HG02759 (cell line): Measurements from ENCODE around the gene PRR19.
"Not testable (repeated sequence)": the region's sequence is repeated elsewhere in the genome, so short reads cannot be mapped to it uniquely, and the experiment has no call there.

Experiments used
- ATAC-seq: cut with Tn5 transposase; IDR thresholded peaks from one replicate; pipeline ENCODE4 v1.9.1; 2021; ENCODE audit warnings: mild to moderate bottlenecking, moderate library complexity; ENCODE audit not compliant: unreplicated experiment

PRR19 gene

GRCh38 chr19:42324655-42325307 is 22.8 kb downstream of the PRR19 start:
- no peak for ATAC-seq

GRCh38 chr19:42325308-42325895 is 23.5 kb downstream of the PRR19 start, which contains the start of gene MEGF8:
Gene MEGF8 (plus strand): TSS chr19:42325635. CDS start chr19:42326244, 609 bp downstream.
- ATAC-seq, result peak; percentile 96

- ATAC-seq, result peak; percentile 10
These were observed 24.2 kb downstream of the PRR19 start for GRCh38 chr19:42325896-42326771.

GRCh38 chr19:42326969-42327368 is 25.0 kb downstream of the PRR19 start:
- ATAC-seq, result no peak

- ATAC-seq, result no peak
These were observed 25.4 kb downstream of the PRR19 start for GRCh38 chr19:42327381-42327780.

- no peak for ATAC-seq
These were observed 26.2 kb downstream of the PRR19 start for GRCh38 chr19:42328106-42328505.

GRCh38 chr19:42328854-42329253 is 26.9 kb downstream of the PRR19 start:
- no peak for ATAC-seq

GRCh38 chr19:42330241-42330711 is 28.3 kb downstream of the PRR19 start:
- ATAC-seq, result no peak

- ATAC-seq, result not testable (repeated sequence)
These were observed 29.4 kb downstream of the PRR19 start for GRCh38 chr19:42331333-42331732.

GRCh38 chr19:42332059-42332458 is 30.1 kb downstream of the PRR19 start:
- ATAC-seq, result no peak

GRCh38 chr19:42333018-42333417 is 31.1 kb downstream of the PRR19 start:
- ATAC-seq, result no peak

- no peak for ATAC-seq
These were observed 32.2 kb downstream of the PRR19 start for GRCh38 chr19:42333975-42334696.

GRCh38 chr19:42334697-42335373 is 32.9 kb downstream of the PRR19 start:
- ATAC-seq, result no peak

GRCh38 chr19:42335374-42335936 is 33.5 kb downstream of the PRR19 start:
- no peak for ATAC-seq

GRCh38 chr19:42335971-42336370 is 34.0 kb downstream of the PRR19 start:
- no peak for ATAC-seq

GRCh38 chr19:42339126-42339860 is 37.4 kb downstream of the PRR19 start:
- not testable (repeated sequence) for ATAC-seq

- ATAC-seq, result not testable (repeated sequence)
These were observed 38.0 kb downstream of the PRR19 start for GRCh38 chr19:42339922-42340321.

GRCh38 chr19:42343344-42344110 is 41.6 kb downstream of the PRR19 start:
- ATAC-seq, result no peak
